ENCODE data around the gene CPZ.
"Not testable (repeated sequence)": the region's sequence is repeated elsewhere in the genome, so short reads cannot be mapped to it uniquely, and the experiment has no call there.

Gene CPZ

DNA sequence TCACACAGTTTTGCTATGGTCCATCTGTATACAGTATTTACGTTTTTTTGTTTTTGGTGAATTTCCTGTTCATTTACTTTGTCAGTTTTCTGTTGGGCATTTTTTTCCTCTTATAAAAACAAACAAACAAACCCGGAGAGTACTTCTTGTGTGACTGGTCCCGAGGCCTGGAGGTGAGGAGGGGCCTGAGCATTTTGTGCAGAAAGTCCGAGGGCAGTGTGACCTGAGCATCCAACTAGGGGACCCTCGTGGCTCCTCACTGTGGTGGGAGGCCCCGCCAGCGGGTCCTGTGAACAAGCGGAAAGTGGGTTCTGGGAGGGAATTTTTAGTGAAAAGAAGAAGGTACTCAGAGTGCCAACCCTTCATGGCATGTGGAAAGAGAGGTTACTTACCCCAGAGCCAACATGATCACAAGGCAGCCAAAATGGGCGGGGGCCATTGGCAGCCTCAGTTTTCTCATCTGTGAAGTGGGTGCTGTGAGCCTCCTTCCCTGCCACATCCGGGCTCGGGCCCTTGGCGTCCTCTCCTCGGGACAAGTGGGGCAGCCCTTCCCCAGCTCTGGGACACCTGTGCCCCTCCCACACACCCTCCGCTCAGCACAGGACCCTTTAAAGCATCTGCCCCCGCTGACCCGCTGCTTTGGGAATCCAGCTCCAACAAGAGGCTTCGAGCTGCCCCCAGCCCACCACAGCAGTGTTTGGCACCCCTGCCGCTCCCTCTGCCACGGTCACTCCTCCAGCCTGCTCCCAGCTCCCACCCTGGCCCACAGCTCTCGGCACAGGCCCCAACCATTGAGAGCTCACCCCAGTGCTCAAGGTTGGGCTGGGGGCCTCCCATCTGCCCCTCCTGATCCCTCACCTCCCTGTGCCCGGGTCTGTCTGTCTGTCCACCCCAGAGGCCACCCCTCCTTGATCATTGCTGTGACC lies 35.2 kb upstream of the CPZ start:
- DNase-seq = no peak

GRCh38 chr4:8558080-8558960 lies 34.2 kb upstream of the CPZ start:
- DNase-seq = no peak

DNA sequence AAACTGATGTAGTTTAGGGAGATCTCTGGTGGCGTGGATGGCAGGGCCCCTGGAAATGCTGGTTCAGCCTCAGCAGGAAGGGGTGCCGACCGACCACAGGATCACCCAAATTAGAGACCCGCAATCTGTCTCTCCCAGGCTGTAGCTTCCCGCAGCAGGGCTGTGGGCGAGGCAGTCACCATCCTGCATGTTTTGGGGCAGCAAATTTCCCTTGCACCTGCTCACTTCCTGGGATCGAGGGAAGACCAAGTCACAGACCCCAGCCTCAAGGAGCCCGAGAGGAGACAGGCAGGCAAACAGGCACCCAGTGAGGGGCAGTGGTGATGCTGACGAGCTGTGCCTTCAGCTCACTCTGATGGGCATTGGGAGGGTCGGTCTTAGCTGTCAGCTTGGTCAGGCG lies 33.6 kb upstream of the CPZ start:
- no peak for DNase-seq

DNA sequence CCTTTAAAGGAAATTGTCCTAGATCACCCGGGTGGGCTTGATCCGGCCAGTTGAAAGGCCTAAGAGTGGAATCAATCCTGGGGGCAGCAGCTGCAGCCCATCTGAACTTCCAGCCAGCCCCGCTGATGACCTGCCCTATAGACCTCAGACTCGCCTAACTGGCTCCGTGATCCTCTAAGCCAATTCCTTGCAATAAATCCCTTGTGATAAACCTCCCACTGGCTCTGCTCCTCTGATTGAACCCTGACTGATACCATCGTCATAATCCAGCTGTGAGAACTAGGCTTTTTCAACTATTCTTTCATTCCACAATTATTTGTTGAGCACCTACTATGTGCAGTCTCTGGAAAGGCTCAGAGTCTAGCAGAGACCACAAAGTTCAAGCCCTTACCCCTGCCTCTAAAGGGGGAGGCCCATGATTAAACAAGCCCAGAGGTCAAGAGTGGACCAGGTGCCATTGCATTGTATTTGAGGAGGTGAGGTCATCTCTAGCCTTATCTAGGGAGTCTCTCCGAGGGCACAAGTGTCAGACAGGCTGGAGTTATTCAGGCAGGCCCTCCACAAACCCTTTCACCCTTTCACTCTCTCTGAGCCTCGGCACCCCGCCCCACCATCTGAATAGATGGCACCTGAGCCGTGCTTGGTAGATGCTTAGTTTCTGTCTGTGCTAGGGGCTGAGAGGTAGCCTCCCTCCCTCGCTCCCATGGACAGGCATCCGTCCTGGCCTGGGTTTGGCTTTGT lies 32.9 kb upstream of the CPZ start:
- no peak for DNase-seq

DNA sequence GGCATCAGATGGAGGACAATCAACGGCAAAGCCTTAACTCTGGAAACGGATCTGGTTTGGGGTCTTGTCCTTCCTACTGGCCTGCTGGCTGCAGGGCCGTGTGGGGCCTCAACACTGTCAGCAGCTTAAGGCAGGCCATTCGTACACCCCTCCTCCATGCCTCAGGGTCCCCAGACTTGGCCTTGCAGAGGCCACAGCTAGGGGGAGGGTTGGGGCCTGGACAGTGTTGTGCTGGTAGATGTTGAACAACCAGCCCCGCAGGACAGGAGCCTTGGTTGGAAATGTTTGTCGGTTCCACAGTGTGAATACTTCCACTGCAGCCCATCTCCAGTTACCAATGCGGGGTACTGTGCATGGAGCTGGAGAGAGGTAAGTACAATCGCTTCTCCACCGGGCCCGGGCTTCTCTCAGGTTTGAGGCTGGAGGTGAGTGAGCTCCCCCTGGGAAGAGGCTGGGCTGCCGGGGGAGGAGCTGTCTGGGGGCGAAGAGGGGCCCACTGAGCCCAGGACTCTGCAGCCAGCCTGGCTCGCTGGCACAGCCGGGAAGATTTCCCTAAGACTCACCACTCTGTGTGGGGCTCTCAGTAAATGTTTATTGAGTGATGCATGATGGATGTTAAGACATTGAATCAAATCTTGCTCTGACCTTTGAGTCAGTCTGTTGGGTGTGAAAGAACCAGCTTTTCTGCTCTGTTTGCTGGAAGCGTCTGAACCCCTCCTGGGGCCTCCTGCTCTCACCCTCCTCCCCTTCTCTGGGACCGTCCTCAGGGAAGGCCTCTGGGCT lies 32.1 kb upstream of the CPZ start:
- DNase-seq = no peak

DNA sequence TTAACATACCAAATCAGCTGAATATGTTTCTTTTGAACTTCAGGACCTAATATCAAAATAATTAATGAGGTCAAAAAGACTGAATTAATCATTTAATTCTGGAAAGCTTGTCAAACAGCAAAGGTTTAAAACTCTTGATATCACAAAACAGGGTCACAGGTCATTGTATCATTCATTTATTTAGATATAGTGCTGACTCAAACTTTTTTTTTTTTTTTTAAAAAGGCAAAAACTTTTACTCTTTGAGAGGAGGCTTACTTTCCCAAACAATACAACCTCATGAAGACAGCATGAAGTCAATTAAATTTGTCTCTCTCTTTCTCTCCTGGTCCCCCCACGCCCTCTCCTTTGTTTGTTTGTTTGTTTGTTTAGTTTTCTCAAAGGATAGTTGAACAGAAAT lies 28.0 kb upstream of the CPZ start:
- DNase-seq = no peak

DNA sequence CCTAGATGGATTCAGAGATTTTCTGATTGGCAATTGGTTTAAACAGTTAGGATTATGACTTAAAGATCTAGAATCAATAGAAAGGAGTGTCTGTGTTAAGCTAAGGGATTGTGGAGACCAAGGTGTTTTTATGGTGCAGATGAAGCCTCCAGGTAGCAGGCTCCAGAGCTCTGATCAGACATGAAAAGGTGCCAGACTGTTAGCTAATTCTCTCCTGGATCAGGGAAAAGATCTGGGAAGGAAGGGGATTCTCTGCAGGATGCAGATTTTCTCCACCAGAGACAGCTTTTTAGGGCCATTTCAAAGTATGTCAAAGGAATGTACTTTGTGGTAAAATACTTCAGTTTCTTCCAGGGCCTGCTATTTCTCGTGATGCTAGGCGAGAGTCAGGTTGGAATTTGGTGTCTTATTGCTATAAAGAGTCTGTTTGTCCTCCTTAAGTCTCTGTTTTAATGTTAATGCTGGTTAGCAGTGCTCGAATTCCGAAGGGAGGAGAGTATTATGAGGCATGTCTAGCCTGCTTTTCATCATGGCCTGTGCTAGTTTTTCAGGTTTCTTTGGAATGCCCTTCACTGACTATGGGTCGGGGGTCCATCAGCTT lies 24.4 kb upstream of the CPZ start:
- DNase-seq = no peak

- DNase-seq = no peak
Measured at GRCh38 chr4:8570201-8570600, 22.4 kb upstream of the CPZ start.

DNA sequence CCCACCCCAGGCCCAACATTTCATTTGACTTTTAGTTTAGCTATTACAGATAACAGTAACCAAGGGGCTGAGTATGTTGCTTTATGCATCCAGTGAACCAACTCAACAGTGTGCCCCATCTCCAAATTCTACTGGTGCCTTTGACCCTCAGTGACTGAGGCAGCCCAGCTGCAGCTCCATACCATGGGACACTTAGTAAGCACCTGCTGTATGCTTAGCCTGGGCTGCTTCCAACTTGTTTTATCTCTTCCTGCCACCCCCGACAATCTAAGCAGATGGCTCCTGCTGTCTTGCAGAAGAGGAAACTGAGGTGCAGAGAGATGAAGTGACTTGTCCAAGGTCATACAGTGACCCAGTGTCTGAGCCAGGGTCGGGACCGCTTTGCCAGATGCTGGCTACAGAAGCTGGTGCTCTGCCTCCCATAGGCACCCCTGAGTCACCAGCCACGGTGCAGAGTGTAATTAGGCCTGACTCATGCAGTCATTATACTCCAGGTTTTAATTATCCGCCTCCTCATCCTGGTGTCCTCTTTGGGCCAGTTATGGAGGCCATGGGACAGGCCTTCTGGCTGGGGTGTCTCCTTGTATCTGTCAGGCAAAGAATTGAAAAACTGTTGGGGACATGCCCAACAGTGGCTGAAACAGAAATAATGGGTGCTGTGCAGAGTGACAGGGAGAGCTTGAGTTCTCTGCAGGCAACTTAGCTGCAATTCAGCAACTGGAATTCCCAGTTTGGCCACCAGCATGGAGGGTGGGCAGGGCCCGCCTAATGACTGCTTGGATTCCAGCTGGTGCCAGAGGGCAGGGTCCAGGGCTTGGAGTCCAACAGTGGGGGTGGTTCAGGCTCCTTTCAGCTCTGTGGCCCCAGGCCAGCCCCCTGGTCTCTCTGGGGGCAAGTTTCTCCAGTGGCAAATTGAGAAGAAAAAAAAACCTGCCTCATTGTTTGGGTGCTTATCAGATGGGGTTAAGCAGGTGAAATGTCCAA lies 20.6 kb upstream of the CPZ start:
- no peak for DNase-seq

- no peak for DNase-seq
Measured at GRCh38 chr4:8573266-8573665, 19.3 kb upstream of the CPZ start.

DNA sequence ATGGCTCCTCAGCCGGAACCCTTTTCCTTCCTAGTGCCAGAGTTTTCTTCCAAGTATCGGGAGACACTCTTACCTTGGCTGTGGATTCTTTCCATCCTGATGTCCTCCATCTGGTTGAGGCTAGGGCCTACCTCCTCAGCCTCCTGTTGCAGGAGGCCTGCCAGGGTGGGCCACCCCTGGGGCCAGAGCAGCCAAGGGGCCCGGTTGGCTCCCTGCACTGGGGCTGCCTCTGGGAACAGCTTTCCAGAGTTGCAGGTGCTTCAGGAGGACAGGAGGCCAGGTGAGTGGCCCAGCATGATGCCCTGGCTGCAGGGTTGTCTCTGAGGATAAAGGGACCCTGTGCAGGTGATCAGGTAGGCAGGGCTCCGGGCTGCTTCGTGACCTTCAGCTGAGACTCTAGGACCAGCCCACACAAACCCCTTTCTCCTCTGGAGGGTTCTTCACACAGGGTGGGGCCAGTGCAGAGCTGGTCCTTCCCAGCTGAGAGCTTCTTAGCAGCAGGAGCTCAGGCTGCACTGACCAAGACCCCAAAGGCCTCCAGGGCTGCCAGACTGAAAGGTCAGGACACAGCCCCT lies 17.7 kb upstream of the CPZ start:
- no peak for DNase-seq

DNA sequence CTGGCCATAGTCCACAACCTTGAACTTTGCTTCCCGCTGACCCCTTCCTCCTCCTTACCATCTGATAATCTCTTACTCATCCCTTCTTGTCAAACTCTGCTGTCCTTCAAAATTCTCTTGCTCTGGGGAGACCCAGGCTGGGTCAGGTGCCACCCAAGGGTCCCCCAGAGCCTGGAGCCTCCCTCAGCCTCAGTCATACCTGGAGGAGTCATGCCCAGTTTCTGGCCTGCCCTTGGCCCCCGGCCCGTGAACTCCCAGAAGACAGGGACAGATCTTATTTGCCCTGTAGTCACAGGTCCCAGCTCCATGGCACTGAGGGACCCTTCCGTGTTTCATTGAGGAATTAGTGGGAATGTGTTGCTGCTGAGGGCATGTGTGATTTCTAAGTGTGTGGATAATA lies 17.1 kb upstream of the CPZ start:
- no peak for DNase-seq

- not testable (repeated sequence) for DNase-seq
Measured at GRCh38 chr4:8576591-8576990, 16.0 kb upstream of the CPZ start.

DNA sequence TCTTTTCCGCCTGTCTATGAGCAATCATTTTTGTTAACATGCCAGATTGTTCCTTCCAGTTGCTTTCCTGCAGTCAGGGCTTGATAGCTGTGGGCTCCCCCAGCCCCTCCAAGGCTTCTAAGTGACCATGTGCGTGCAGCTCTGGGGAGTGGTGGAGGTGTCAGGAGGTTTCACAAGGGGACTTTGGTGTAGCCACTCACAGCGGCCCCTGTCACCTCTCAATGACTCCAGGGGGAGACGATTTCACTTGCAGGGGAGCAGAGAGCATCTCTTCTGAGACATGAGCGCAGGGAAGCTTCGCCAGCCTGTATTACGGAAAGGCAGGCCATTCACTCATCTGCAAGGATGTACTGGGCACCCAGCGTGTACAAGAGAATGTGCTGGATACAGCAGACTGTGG lies 15.5 kb upstream of the CPZ start:
- no peak for DNase-seq

DNA sequence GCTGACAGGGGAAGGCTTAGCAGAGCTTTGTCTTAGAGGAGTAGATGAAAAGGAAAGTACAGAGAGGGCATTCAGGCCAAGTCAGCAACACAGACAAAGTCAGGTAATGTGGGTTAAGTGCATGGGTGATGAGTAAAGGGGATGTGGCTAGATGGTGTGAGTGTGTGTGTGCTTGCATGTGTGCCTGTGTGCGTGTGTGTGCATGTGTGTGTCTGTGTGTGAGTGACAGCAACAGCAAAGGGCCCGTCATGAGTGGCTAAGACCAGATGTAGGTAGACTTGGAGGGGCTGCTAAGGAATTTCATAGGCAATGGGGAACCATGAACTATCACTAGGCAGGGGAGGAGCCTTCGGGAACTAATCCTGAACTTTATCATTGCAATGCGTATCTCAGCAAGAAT lies 14.6 kb upstream of the CPZ start:
- DNase-seq = no peak

DNA sequence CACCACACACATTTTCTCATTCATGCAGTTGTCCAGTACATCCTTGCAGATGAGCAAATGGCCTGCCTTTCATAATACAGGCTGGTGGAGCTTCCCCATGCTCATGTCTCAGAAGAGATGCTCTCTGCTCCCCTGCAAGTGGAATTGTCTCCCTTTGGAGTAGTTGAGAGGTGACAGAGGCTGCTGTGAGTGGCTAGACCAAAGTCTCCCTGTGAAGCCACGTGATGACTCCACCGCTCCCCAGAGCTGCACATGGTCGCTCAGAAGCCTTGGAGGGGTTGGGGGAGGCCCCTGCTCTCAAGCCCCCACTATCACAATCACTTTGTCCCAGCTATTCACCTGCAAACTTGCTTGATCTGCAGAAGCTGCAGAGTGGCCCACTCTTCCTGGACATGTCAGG lies 13.8 kb upstream of the CPZ start:
- no peak for DNase-seq

DNA sequence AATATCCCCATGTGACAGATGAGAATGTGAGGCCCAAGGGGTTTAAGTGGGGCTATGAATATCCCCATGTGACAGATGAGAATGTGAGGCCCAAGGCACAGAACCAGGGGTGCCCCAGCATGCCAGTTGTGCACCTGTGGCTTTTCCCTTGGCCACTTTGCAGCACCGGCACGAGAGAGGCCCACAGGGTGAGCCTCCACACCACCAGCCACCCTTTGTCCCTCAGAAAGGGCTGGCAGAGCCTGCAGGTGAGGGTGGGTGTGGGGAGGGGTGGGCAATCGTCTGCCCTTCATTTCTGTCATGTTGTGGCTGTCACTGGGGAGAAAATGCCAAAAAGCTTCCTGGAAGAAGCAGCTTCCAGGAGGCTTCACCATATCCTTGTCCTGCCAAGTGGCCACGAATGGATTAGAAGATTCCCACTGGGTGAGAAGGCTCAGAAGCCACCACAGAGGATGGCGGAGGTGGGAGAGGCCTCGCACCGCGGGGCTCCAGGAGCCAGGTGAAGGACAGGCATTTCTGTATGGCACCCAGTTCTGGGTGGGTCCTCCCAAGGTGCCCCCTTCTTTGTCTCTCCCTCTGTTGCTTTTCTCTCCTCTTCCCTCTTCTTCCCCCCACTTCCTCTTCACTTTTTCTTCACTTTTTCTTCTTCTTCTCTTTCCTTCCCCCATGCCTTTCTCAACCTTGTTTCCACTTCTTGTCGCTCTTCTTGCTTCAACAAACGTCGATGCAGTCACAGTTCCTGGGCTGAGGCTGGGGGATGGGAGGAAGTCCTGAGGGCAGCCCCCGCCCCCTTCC lies 12.8 kb upstream of the CPZ start:
- no peak for DNase-seq

GRCh38 chr4:8580321-8581093 lies 12.1 kb upstream of the CPZ start, which contains the start of gene GPR78:
GPR78 (plus strand) TSS chr4:8580392; CDS start chr4:8580983, 591 bp downstream.
- peak in 1 of 5 experiments; percentile 42 for DNase-seq

Measured in T-helper 2 cell (primary cell).